ENCODE measurements around the gene RNF4. TPM values are rescaled to one million over a fixed set of nuclear protein-coding genes. Genes with fewer than 3 reads are reported as not detected.

RNF4 gene, protein sequence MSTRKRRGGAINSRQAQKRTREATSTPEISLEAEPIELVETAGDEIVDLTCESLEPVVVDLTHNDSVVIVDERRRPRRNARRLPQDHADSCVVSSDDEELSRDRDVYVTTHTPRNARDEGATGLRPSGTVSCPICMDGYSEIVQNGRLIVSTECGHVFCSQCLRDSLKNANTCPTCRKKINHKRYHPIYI
- 100 to 1,000 TPM in 1 of 2 experiments, 10 to 100 TPM in 1; 94.2 to 100 TPM for total RNA-seq
- 10 to 100 TPM; 59.8 to 88.3 (median 73.3) TPM for polyA plus RNA-seq
- total RNA-seq = 89.6 to 139 (median 121) reads per million in 6 experiments

DNA sequence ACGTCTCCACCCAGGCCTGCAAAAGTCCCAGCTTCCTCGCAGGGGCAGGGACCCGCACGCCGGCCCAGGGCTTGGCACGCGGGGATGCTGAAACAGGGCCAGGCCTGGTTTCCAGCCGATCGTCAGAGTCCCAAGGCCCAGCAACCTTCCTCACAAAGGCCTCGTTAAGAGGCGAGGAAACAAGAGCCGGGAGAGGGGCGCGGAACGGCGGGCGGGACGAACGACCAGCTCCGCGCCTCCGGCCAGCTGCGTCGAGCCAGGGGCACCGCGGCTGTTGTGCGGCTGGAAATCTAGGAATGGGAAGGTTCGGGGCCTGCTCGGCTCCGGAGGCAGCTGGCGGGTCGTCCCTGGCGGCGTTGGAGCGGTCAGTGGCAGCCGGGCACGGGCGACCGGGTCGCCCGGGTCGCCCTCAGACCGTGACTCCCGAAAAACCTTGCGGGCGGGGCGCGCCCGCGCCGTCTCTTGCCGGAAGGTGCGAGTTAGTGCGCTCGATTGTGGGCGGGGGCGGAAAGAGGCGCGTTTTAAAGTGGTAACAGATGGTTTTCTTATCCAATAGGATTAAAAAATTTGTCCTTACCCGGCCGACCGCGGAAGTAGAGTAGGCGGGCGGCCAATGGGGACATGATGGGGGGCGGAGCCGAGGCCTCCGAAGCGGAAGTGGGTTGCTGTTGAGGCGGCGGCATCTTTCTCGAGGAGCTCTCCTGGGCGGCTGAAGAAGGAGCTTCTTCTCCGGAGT lies at the start of gene RNF4:
RNF4 (plus strand) TSS at position 651 of the 736 bp plus-strand sequence. CDS start 21,388 bp downstream, outside the sequence.
- H3K27me3 Mint-ChIP-seq = no peaks in the 10 kb centered on the region
- H3K4me3 Mint-ChIP-seq = peak within 1 kb of the TSS; percentile 92 to 98 (median 96)
- DNase-seq (peak; percentile 85 to 97 (median 94)), ATAC-seq (peak; percentile 83 to 85)
- H3K4me1 Mint-ChIP-seq = peaks cover 23 to 59% (median 49%) of the 10 kb centered on the region in 4 donors
- H3K9me3 Mint-ChIP-seq = no peaks in the 10 kb centered on the region
- H3K36me3 Mint-ChIP-seq = peaks cover 0 to 36% (median 13%) of the 10 kb centered on the region in 3 donors
- POLR2A ChIA-PET = interaction anchor here (0.6 to 3.7 kb wide), 22 partner anchors 9 to 745 kb away, joined by 3 to 46 read pairs (median 4); partner anchors contain the start of genes CFAP99, FAM193A, HAUS3 and MXD4
- H3K27ac Mint-ChIP-seq = peak within 1 kb of the TSS; percentile 93 to 99 (median 98)

DNA sequence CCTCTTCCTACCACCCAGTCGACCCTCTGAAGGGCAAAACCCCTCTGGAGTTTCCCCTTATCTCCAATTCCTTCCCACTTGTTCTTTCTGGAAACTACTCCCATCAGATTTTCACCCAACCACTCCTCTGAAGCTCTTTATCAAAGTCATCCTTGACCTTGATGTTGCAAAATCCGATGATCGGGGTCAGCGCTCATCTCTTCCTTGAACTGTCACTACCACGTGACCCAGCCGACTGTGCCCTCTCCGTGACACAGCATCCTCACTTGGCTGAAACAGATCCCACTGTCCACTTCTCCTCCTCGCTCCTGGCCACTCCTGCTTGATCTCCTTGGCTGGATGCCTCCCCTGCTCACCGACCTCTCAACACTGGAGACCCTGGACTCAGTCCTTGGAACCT lies 49.1 kb upstream of the RNF4 start:
- H3K27ac Mint-ChIP-seq = peak overlapping the region in 9 of 10 donors; percentile 68 to 99 (median 90)
- POLR2A ChIA-PET = interaction anchor here (0.7 to 1.5 kb wide), 5 partner anchors 15 to 200 kb away, joined by 3 to 4 read pairs (median 3); no protein-coding TSS in a partner anchor
- H3K4me3 Mint-ChIP-seq = peak overlapping the region; percentile 82 to 98 (median 92)
- ATAC-seq (no peak), DNase-seq (no peak)
- peaks cover 0 to 3% (median 0%) of the 10 kb centered on the region in 9 donors for H3K9me3 Mint-ChIP-seq
- no peaks in the 10 kb centered on the region for H3K36me3 Mint-ChIP-seq
- H3K4me1 Mint-ChIP-seq = peaks cover 16 to 40% (median 37%) of the 10 kb centered on the region in 4 donors
- peaks cover 11 to 53% (median 31%) of the 10 kb centered on the region in 5 donors for H3K27me3 Mint-ChIP-seq

DNA sequence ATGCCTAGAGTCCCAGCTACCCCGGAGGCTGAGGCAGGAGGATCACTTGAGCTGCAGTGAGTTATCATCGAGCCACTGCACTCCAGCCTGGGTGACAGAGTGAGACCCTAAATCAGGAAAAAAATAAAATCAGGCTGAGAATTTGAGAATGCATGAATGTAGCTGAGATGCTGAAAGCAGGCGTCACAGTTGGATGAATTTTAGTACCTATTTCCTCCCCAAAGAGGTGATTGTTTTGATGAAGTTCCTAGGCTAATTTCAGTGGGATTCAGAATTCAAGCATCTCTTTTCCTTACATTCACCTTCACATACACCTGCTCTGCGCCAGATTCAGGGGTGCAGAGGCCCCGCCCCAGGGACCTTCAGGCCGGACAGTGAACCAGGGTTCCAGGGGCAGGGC lies 47.0 kb upstream of the RNF4 start:
- Mint-ChIP-seq H3K36me3 (no peaks in the 10 kb centered on the region), H3K4me1 (peaks cover 11 to 26% (median 20%) of the 10 kb centered on the region in 4 donors), H3K27me3 (peaks cover 12 to 50% (median 31%) of the 10 kb centered on the region in 5 donors), H3K9me3 (peaks cover 0 to 3% (median 0%) of the 10 kb centered on the region in 9 donors), H3K4me3 (no peak overlapping the region), H3K27ac (no peak overlapping the region)
- POLR2A ChIA-PET = interaction anchor here (1.3 to 2.3 kb wide), 2 partner anchors 19 to 160 kb away, joined by 4 to 7 read pairs; partner anchors contain the start of gene MXD4
- no peak for DNase-seq
- no peak for ATAC-seq

DNA sequence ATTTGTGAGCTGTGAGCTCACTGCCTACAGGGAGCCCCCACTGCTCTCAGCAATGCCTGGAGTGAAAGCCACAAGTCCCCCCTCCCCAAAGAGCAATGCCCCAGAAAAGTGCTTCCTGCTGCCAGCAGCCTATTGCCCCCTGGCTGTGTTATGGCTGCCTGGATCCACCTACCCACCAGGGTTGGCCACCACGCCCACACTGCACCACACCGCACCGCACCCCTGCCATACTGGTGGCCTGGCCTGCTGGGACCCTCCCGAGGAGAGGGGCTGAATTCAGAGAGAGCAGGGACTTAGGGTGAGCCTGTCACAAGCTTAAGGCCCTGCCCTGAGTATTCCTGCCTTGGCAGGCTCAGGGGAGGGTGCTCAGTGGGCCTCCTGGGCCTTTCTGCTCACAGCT lies 45.8 kb upstream of the RNF4 start:
- DNase-seq = no peak
- Mint-ChIP-seq H3K36me3 (no peaks in the 10 kb centered on the region), H3K9me3 (peaks cover 0 to 3% (median 0%) of the 10 kb centered on the region in 9 donors), H3K4me3 (no peak overlapping the region), H3K27ac (no peak overlapping the region), H3K4me1 (peaks cover 11 to 18% (median 14%) of the 10 kb centered on the region in 4 donors), H3K27me3 (peaks cover 12 to 44% (median 31%) of the 10 kb centered on the region in 5 donors)
- no peak for ATAC-seq
- POLR2A ChIA-PET = interaction anchor here (2.3 kb wide), 1 partner anchor 21 kb away, joined by 4 read pairs; no protein-coding TSS in a partner anchor

DNA sequence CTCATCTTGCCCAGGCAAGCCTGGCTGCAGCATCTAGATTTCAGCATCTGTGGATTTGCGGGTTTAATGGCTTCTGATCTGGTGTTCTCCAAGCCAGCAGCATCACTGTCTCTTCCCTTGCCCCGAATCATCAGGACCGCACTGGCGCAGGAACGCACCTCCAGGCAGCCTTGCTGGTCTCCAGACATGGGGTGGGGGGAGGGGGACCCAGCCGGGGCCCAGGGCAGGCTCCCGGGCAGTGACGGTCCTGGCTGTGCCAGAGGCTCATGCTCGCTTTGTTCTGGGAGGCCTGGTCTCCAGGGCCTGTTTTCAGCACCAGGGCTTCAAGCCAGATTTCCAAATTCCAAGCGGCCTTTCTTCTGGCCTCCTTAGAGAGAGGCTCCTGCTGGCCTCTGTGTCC lies 45.2 kb upstream of the RNF4 start:
- POLR2A ChIA-PET = interaction anchor here (2.3 kb wide), 1 partner anchor 21 kb away, joined by 4 read pairs; no protein-coding TSS in a partner anchor
- peaks cover 11 to 17% (median 14%) of the 10 kb centered on the region in 4 donors for H3K4me1 Mint-ChIP-seq
- H3K27me3 Mint-ChIP-seq = peaks cover 12 to 49% (median 31%) of the 10 kb centered on the region in 5 donors
- H3K9me3 Mint-ChIP-seq = peaks cover 0 to 3% (median 0%) of the 10 kb centered on the region in 9 donors
- H3K36me3 Mint-ChIP-seq = no peaks in the 10 kb centered on the region
- no peak overlapping the region for H3K27ac Mint-ChIP-seq
- ATAC-seq (no peak), DNase-seq (no peak)
- no peak overlapping the region for H3K4me3 Mint-ChIP-seq

DNA sequence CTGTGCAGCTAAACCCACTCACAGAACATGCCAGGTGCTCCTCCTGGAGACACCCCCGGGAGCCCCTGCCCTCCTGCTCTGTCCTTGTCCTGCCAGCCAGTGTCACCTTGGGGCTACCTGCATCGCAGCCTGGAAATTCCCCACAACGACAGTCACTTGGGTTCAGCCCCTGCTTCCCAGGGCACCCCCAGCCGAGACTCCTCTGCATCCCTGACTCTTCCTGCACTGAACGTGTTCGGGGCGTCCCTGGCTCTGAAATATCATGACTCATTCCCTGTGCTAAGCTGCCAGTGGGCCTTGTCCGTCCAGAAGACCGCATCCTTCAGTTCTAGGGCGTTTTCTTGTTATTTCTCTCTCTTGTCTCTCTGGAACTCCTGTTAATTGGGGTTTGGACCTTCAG lies 44.3 kb upstream of the RNF4 start:
- Mint-ChIP-seq H3K27me3 (peaks cover 11 to 54% (median 29%) of the 10 kb centered on the region in 5 donors), H3K27ac (peak overlapping the region in 2 of 10 donors; percentile 6 to 21), H3K9me3 (no peaks in the 10 kb centered on the region), H3K4me1 (peaks cover 6 to 9% (median 8%) of the 10 kb centered on the region in 4 donors), H3K36me3 (no peaks in the 10 kb centered on the region), H3K4me3 (no peak overlapping the region)
- no peak for DNase-seq
- ATAC-seq = no peak
- POLR2A ChIA-PET = no interaction called here

DNA sequence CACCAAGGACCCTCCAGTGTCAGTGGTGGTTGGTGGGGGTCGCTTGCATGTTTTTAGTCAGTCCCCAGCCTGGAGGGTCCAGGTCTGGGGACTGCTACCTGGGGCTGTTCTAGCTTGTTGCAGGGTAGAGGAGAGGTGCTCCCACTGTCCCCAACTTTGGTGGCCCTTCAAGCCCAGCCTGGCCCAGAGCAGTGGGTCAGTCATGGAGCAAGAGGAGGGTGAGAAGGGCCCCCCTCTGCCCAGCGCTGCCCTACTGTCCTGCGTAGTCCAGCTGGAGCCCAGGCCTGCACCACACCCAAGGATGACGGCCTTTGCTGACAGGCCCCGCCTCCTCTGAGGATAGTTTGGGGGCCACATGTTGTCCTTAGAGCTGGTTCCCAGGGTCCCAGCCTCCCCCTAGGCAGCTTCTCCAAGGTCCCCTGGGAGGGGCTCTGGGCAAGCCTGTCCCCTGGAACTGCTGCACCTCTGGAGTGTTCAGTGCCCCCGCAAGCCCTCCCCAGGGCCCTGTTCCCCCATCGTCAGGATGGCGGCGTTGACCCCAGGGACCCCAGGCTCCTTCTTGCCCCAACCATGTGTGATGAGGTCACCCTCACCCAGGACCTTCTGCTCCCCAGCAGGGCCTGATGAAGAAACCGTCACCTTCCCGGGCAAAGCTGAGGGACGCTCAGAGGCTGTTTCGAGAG lies 43.4 kb upstream of the RNF4 start:
- Mint-ChIP-seq H3K27ac (peak overlapping the region in 1 of 10 donors; percentile 16), H3K36me3 (no peaks in the 10 kb centered on the region), H3K4me1 (no peaks in the 10 kb centered on the region), H3K9me3 (no peaks in the 10 kb centered on the region), H3K27me3 (peaks cover 7 to 44% (median 19%) of the 10 kb centered on the region in 5 donors), H3K4me3 (no peak overlapping the region)
- POLR2A ChIA-PET = no interaction called here
- ATAC-seq = no peak
- DNase-seq = no peak

DNA sequence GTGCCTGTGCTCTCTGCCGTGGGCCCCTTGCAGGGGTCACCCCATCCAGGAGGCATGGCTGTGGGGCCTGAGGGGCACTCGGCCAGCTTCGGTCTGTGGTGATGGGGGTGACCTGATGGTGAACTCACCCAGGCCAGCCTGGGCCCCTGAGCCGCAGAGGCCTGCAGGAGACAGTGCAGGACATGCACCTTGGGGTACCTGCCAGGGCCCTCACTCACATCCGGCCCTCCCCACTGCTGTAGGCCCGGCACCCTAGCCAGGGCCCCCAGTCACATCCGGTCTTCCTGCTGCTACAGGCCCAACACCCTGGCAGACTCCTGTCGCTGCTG lies 42.9 kb upstream of the RNF4 start:
- POLR2A ChIA-PET = no interaction called here
- Mint-ChIP-seq H3K27me3 (peaks cover 7 to 39% (median 15%) of the 10 kb centered on the region in 5 donors), H3K4me3 (no peak overlapping the region), H3K9me3 (no peaks in the 10 kb centered on the region), H3K4me1 (no peaks in the 10 kb centered on the region), H3K27ac (no peak overlapping the region), H3K36me3 (no peaks in the 10 kb centered on the region)
- DNase-seq (no peak), ATAC-seq (no peak)

DNA sequence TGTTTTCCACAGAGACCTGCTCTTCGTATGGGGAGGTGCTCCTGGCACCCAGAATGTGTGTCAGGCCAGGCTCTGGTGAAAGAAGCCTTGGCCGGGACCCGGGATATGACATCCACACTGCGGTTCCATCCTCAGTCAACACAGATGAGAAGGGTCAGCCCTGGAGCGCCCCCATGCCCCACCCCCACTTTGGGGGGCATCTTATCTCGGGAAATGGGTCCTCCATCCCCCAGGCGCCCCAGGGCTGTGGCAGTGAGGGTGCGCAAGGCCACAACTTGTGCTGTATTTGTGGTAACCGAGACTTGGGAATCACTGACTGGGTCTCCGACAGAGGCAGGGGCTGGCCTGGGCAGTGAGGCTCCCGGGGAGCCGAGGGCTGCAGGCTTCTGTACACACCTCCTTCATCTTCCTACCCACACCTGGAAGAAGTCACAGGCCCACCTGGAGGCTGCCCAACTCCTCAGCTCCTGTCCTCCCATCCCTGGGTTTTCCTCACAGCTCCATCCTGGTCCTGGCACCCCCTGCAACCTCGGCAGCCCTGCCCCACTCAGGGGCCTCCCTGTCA lies 42.1 kb upstream of the RNF4 start:
- Mint-ChIP-seq H3K4me3 (no peak overlapping the region), H3K36me3 (no peaks in the 10 kb centered on the region), H3K27me3 (peaks cover 7 to 38% (median 13%) of the 10 kb centered on the region in 5 donors), H3K4me1 (no peaks in the 10 kb centered on the region), H3K27ac (no peak overlapping the region), H3K9me3 (no peaks in the 10 kb centered on the region)
- POLR2A ChIA-PET = no interaction called here
- no peak for DNase-seq
- ATAC-seq = no peak

DNA sequence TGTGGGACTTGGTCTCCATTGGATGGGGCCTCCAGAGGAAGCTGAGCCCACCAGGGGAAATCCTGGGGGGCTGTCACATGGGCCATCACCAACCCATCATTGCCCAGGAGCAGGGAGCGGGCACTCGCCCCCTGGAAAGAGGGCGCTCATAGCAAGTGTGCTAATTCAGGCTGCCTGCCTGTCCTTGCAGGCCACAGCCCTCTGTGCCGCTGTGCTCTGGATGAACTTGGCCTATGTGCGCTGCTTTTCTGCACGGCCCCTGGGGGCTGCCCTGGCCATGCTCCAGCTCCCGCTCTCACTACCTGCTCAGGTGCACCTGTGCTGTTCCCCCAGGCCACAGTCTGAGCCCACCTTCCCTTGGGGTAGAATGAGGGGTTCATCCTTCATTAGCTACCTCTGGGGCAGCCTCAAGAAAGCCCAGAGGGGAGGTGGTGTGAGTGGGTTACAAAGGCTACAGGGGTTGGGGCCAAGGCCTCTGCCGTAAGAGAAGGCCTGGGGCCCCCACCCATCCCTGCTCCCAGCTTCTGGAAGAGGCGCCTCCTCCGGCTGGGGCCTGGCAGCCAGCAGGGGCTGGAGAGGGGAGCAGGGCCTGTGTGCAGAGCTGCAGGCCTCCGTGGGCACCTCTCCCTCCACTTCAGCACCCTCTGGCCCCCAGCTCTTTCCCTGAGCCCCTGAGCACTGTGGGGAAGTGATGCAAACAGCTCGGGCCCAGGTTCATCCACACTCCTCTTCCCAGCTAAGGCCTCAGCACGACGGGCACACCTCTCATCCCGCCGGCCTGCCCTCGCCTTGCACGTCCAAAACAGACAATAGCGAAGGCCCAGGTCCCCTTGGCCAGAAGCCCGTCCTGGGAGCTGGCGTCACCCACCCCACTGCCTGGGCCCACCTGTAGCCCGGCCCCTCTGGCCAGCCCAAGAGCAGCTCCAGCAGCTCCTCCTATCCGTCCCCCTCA lies 41.2 kb upstream of the RNF4 start:
- H3K4me3 Mint-ChIP-seq = no peak overlapping the region
- no peaks in the 10 kb centered on the region for H3K4me1 Mint-ChIP-seq
- H3K27me3 Mint-ChIP-seq = peaks cover 6 to 30% (median 7%) of the 10 kb centered on the region in 5 donors
- POLR2A ChIA-PET = interaction anchor here (0.6 kb wide), 1 partner anchor 415 kb away, joined by 3 read pairs; no protein-coding TSS in a partner anchor
- no peak overlapping the region for H3K27ac Mint-ChIP-seq
- no peak for ATAC-seq
- no peak for DNase-seq
- no peaks in the 10 kb centered on the region for H3K9me3 Mint-ChIP-seq
- no peaks in the 10 kb centered on the region for H3K36me3 Mint-ChIP-seq

DNA sequence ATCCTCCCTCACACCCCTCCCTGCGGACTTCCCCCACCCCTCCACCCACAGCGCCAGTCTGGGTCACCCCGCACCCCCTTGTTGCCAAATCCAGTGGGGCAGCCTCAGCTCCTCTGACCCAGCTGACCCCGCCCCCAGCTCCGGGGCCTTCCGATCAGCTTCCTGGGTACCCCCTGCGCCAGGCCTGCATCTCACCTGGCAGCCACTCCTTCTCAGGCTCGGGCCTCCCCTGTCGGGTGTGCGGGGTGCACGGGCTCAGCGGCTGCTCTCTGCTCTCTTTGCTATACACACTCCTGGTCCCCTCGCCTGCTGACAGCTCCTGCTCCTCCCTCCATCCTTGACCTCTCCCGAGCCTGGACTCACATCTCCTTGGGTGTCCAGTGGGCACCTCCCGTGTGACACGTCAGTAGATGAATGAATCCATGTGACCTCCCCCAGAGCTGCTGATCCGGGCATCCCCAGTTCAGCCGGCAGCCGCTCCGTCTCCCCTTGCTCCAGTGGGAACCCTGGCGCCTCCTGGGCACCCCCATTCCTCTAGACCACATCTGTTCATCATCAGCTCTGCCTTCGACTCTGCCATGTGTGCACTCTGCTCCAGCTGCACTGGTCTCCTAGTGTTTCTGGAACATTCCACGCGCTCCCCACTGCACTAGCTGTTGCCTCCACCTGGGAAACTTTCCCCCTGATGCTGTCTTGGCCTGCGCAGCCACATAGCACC lies 40.3 kb upstream of the RNF4 start:
- no peak for DNase-seq
- no peaks in the 10 kb centered on the region for H3K4me1 Mint-ChIP-seq
- ATAC-seq = no peak
- no peaks in the 10 kb centered on the region for H3K9me3 Mint-ChIP-seq
- no peak overlapping the region for H3K4me3 Mint-ChIP-seq
- H3K36me3 Mint-ChIP-seq = no peaks in the 10 kb centered on the region
- peaks cover 6 to 24% (median 7%) of the 10 kb centered on the region in 5 donors for H3K27me3 Mint-ChIP-seq
- H3K27ac Mint-ChIP-seq = peak overlapping the region in 1 of 10 donors; percentile 63
- POLR2A ChIA-PET = interaction anchor here (0.6 kb wide), 1 partner anchor 414 kb away, joined by 3 read pairs; no protein-coding TSS in a partner anchor

Measured in naive thymus-derived CD8-positive, alpha-beta T cell (primary cell).